CD4-positive, alpha-beta T cell (primary cell): ENCODE data around the gene DHCR24. TPM values are rescaled to one million over a fixed set of nuclear protein-coding genes. Genes with fewer than 3 reads are reported as not detected.

ENCODE experiments used
- ATAC-seq: fragments of 200-7000 bp; cut with Tn5 transposase; one replicate; pipeline ENCODE4 v1.10.0; 2022; ENCODE audit warnings: mild to moderate bottlenecking; ENCODE audit not compliant: poor library complexity
- CTCF ChIA-PET: fragments of 350-600 bp; sonication (Branson Sonifier 250); formaldehyde crosslinking; loops from one replicate; lab custom pipeline; 2021; ENCODE audit warnings: antibody characterized with exemption, inconsistent platforms; lab: Charles Lee
- POLR2A ChIA-PET: fragments of 350-600 bp; sonication (Branson Sonifier 250); formaldehyde crosslinking; loops from one replicate; lab custom pipeline; 2021; ENCODE audit warnings: antibody characterized with exemption, inconsistent platforms; lab: Charles Lee
- DNase-seq, 14 experiments: peaks; one replicate each; pipeline ENCODE4 v3.0.0-alpha.2; 2013 to 2020; ENCODE audit warnings: mixed read lengths in 2 of 14
- H3K27ac ChIP-seq, 2 donors: one replicate each; pipeline versions ENCODE4 v1.5.1 to v1.7.0; 2013; ENCODE audit warnings: low read length in 2 of 2, low read depth in 1 of 2, mild to moderate bottlenecking in 1 of 2
- H3K27me3 ChIP-seq, 2 experiments: 1 replicate in 1 of 2; 2 replicates in 1 of 2; pipeline versions ENCODE4 v1.6.1 to v1.7.0; 2013; ENCODE audit warnings: low read length in 2 of 2, control low read depth in 1 of 2, mild to moderate bottlenecking in 1 of 2, moderate library complexity in 1 of 2; ENCODE audit not compliant: insufficient read depth in 2 of 2, control insufficient read depth in 1 of 2
- H3K36me3 ChIP-seq: one replicate; pipeline ENCODE4 v1.6.1; 2013; ENCODE audit warnings: low read length, control low read depth; ENCODE audit not compliant: insufficient read depth
- H3K4me1 ChIP-seq: one replicate; pipeline ENCODE4 v1.6.1; 2013; ENCODE audit warnings: low read length, control low read depth; ENCODE audit not compliant: insufficient read depth
- H3K4me3 ChIP-seq: one replicate; pipeline ENCODE4 v1.5.1; 2013; ENCODE audit warnings: mild to moderate bottlenecking, low read length, moderate library complexity
- H3K9me3 ChIP-seq, 2 experiments: 1 replicate in 1 of 2; 2 replicates in 1 of 2; pipeline versions ENCODE4 v1.6.1 to v1.7.0; 2013; ENCODE audit warnings: low read length in 2 of 2, mild to moderate bottlenecking in 2 of 2, control low read depth in 1 of 2, moderate library complexity in 1 of 2; ENCODE audit not compliant: control insufficient read depth in 1 of 2, insufficient read depth in 1 of 2
- H3K27ac Mint-ChIP-seq: one replicate; pipeline ENCODE4 v1.8.0; 2020; ENCODE audit warnings: mixed read lengths
- H3K27me3 Mint-ChIP-seq: one replicate; pipeline ENCODE4 v1.8.0; 2021; ENCODE audit warnings: mixed read lengths
- H3K36me3 Mint-ChIP-seq: one replicate; pipeline ENCODE4 v1.8.0; 2021; ENCODE audit warnings: low read depth, mixed read lengths
- H3K4me1 Mint-ChIP-seq: one replicate; pipeline ENCODE4 v1.8.0; 2021; ENCODE audit warnings: low read depth, mixed read lengths
- H3K4me3 Mint-ChIP-seq: one replicate; pipeline ENCODE4 v1.8.0; 2020; ENCODE audit warnings: mild to moderate bottlenecking, mixed read lengths
- H3K9me3 Mint-ChIP-seq: one replicate; pipeline ENCODE4 v1.8.0; 2020; ENCODE audit warnings: mixed read lengths
- intact Hi-C, 2 experiments: fragments of 100-400 bp; cut with DNase I in 1 of 2; cut with micrococcal nuclease in 1 of 2; formaldehyde crosslinking; loops; one replicate each; pipeline versions ENCODE4 v1.15.1 to v1.9.0; 2023 to 2025; cut with DNase I, micrococcal nuclease
- total RNA-seq, 174 experiments: library from RNA in 2 of 174; stranded (reverse) in 2 of 174; gene quantifications; one replicate each; pipeline ENCODE4 v1.2.3 and lab custom pipeline; 2021 to 2026
- TF ChIP-seq, protein P1 (sequence below): fragments of 200-600 bp; IDR thresholded peaks from one replicate; pipeline ENCODE4 v1.8.0; 2022; ENCODE audit warnings: antibody characterized with exemption, mild to moderate bottlenecking

Gene DHCR24
- total RNA-seq, 2 experiments from 2014 or later = 0.34 to 0.55 TPM

DNA sequence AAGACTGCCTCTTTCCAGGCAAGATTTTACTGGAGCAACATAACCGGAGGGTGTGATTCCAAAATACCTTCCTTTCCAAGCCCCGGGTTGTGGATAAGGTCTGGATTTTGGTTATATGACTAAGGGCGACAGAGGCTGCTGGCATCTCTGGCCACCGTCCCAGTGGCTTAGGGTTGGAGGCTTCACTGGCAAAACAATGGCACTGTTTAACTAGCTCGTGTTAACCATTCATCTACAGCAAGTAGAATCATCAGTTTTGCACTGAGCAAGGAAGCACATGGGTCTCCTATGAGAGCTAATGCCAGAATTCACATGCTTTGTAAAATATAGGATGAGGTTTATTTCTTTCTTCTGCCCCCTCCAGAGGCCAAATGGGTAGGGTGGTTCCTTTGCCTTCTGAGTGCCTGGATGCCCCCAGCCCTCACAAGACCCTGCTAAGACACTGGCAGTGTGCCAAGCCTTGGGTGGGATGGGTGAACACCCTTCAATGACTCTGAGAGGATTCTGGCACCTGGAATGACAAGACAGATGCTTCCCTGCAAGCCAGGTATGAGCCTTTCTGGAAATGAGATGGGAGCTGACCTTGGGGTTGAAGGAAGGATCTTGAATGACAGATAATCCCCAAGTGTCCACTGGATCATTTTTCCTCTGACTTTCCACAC is 36.8 kb downstream of the DHCR24 start:
- Histone ChIP-seq H3K9me3 (no peaks in the 10 kb centered on the region), H3K36me3 (peaks cover 3% of the 10 kb centered on the region), H3K27me3 (no peaks in the 10 kb centered on the region), H3K27ac (no peak overlapping the region), H3K4me1 (no peaks in the 10 kb centered on the region), H3K4me3 (no peak overlapping the region)
- ChIA-PET CTCF (no interaction called here), POLR2A (no interaction called here)
- Mint-ChIP-seq H3K36me3 (peaks cover 8% of the 10 kb centered on the region), H3K4me1 (no peaks in the 10 kb centered on the region), H3K4me3 (no peak overlapping the region), H3K9me3 (no peaks in the 10 kb centered on the region), H3K27ac (no peak overlapping the region), H3K27me3 (no peaks in the 10 kb centered on the region)
- intact Hi-C loops = no loop called here
- ATAC-seq (no peak), DNase-seq (no peak)
- TF ChIP-seq, protein P1, sequence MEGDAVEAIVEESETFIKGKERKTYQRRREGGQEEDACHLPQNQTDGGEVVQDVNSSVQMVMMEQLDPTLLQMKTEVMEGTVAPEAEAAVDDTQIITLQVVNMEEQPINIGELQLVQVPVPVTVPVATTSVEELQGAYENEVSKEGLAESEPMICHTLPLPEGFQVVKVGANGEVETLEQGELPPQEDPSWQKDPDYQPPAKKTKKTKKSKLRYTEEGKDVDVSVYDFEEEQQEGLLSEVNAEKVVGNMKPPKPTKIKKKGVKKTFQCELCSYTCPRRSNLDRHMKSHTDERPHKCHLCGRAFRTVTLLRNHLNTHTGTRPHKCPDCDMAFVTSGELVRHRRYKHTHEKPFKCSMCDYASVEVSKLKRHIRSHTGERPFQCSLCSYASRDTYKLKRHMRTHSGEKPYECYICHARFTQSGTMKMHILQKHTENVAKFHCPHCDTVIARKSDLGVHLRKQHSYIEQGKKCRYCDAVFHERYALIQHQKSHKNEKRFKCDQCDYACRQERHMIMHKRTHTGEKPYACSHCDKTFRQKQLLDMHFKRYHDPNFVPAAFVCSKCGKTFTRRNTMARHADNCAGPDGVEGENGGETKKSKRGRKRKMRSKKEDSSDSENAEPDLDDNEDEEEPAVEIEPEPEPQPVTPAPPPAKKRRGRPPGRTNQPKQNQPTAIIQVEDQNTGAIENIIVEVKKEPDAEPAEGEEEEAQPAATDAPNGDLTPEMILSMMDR = no peak

DNA sequence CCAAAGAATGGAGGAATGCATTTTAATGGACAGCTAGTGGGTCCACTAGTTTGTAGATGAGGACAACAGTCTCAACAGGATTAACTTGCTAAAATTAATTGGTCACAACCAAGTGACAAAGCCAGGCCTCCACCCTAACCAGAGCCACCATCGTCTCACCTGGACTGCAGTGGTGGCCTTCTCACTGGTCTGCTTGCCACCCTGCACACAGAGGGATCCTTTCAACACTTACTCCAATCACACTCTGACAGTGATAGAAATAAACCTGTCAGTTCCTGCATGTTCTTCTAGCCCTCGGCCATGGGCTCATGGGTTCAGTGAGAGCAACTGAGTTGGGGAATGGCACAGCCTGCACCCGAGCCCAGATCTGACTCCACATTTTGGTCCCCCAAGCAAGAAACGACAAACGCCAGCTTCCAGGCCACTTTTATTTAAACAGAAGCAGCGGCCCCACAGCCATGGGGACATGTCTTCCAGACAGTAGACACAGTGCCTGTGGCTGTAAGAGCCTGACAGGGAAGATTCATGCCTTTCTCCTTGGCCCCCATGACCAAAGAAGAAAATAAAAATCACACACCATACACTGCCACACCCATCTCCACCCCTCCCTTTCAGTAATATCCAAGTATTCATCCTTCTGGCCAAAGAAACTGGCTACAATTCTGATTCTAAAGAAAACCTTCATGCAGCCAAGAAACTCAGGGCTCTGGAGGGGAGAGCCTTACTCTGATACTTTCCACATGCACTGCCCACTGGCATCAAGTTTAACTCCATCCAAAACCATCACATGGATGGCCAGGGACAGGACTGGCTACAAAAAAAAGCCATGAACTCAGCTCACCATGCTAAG is 37.6 kb downstream of the DHCR24 start:
- intact Hi-C loops = no loop called here
- no peak for ATAC-seq

DNA sequence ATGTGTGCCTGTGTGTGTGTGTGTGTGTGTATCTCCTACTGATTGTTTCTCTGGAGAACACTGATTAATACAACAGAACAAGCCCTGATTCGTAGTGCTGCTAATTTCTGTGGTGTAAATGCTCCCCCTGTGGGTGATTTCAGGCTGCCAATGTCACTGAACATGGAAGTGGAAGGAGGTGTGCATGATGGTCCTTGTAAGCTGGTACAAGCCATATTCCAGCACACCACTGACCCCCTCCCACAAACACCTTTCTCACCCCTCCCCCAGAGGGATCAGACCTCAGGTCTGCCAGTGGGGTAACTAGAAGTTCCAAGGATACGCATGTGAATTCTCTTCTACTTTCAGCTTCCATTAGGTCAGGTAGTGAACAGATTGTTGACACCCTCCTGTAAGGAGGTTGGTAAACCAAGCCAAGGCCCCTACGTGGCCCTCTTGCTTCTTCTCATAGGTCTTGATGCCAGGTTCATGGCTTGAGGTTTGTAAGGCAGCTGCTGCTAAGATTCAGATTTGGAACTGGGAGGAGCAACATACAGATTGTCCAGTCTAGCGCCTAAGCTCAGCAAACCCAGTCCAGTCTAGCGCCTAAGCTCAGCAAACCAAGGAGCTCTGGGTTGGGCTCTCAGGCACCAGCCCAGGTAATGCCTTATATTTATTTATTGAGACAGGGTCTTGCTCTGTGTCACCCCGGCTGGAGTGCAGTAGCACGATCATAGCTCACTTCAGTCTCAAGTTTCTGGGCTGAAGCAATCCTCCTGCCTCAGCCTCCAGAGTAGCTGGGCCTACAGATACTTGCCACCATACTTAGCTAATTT is 38.7 kb downstream of the DHCR24 start:
- intact Hi-C loops = no loop called here
- ChIA-PET CTCF (no interaction called here), POLR2A (no interaction called here)
- Mint-ChIP-seq H3K27me3 (no peaks in the 10 kb centered on the region), H3K36me3 (peaks cover 8% of the 10 kb centered on the region), H3K27ac (no peak overlapping the region), H3K4me3 (no peak overlapping the region), H3K4me1 (no peaks in the 10 kb centered on the region), H3K9me3 (no peaks in the 10 kb centered on the region)
- no peak for ATAC-seq
- no peaks in the 10 kb centered on the region for H3K36me3 ChIP-seq
- no peak for DNase-seq
- no peaks in the 10 kb centered on the region for H3K27me3 ChIP-seq
- H3K9me3 ChIP-seq = no peaks in the 10 kb centered on the region
- H3K27ac ChIP-seq = no peak overlapping the region
- no peaks in the 10 kb centered on the region for H3K4me1 ChIP-seq
- TF ChIP-seq, protein P1 = no peak
- no peak overlapping the region for H3K4me3 ChIP-seq

More for the DNA sequence above, 37.6 kb downstream of the DHCR24 start:
- CTCF ChIA-PET = no interaction called here
- H3K27ac Mint-ChIP-seq = no peak overlapping the region
- H3K27me3 Mint-ChIP-seq = no peaks in the 10 kb centered on the region
- H3K27me3 ChIP-seq = no peaks in the 10 kb centered on the region
- no peak overlapping the region for H3K4me3 ChIP-seq
- TF ChIP-seq, protein P1 = no peak
- no peak overlapping the region for H3K4me3 Mint-ChIP-seq
- H3K9me3 Mint-ChIP-seq = no peaks in the 10 kb centered on the region
- no peaks in the 10 kb centered on the region for H3K4me1 ChIP-seq
- H3K36me3 Mint-ChIP-seq = peaks cover 8% of the 10 kb centered on the region
- peaks cover 3% of the 10 kb centered on the region for H3K36me3 ChIP-seq
- DNase-seq = no peak
- H3K27ac ChIP-seq = no peak overlapping the region
- H3K4me1 Mint-ChIP-seq = no peaks in the 10 kb centered on the region
- POLR2A ChIA-PET = no interaction called here
- H3K9me3 ChIP-seq = no peaks in the 10 kb centered on the region
